ENCODE data around the gene KLHDC10.

- TF ChIP-seq SIN3A (IDR thresholded peaks at IDR 0.05; ENCODE audit: borderline replicate concordance, insufficient read depth, low read length) (no peak), POLR2AphosphoS5 (IDR thresholded peaks at IDR 0.05; ENCODE audit: low read depth, low read length) (no peak)
These were observed 48.5 kb downstream of the KLHDC10 start for GRCh38 chr7:130118801-130119200.
